ENCODE data around the gene FLT3. TPM values are rescaled to one million over a fixed set of nuclear protein-coding genes. Genes with fewer than 3 reads are reported as not detected.

FLT3 gene
- total and polyA plus RNA-seq, 12 donors: 0.07 to 0.95 (median 0.16) TPM; not detected in 5

DNA sequence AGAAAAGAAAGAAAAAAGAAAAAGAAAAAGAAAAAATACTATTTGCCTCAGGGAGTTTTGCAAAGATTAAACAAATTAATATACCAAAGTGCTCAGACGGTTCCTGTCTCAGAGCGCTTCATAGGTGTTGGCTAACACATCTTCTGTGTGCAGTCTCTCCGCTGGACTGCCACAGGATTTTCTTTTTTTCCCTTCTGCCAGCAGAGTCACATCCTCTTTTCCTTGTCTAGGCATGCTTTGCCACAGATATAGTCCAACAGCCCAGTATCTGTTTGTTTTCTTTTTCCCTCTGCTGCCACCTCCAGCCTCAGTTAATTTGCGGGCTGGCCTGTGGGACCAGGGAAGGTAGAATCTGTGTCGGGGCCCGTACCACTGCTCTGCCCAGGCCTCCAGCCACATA is 108.5 kb downstream of the FLT3 start:
- Histone ChIP-seq H3K4me3 (no peak overlapping the region), H3K4me1 (no peaks in the 10 kb centered on the region), H3K36me3 (no peaks in the 10 kb centered on the region), H3K27ac (no peak overlapping the region), H3K9me3 (no peaks in the 10 kb centered on the region), H3K27me3 (peaks cover 0 to 38% (median 25%) of the 10 kb centered on the region in 7 donors)
- 68 to 70% methylated on average over 6 of the region's 6 CpGs for WGBS, 2 donors
- TF ChIP-seq, protein P1, sequence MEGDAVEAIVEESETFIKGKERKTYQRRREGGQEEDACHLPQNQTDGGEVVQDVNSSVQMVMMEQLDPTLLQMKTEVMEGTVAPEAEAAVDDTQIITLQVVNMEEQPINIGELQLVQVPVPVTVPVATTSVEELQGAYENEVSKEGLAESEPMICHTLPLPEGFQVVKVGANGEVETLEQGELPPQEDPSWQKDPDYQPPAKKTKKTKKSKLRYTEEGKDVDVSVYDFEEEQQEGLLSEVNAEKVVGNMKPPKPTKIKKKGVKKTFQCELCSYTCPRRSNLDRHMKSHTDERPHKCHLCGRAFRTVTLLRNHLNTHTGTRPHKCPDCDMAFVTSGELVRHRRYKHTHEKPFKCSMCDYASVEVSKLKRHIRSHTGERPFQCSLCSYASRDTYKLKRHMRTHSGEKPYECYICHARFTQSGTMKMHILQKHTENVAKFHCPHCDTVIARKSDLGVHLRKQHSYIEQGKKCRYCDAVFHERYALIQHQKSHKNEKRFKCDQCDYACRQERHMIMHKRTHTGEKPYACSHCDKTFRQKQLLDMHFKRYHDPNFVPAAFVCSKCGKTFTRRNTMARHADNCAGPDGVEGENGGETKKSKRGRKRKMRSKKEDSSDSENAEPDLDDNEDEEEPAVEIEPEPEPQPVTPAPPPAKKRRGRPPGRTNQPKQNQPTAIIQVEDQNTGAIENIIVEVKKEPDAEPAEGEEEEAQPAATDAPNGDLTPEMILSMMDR (IDR thresholded peaks at IDR 0.05): no peak
- intact Hi-C loops (cut with DNase I): no loop called here
- DNase-seq (no peak), ATAC-seq (no peak)

DNA sequence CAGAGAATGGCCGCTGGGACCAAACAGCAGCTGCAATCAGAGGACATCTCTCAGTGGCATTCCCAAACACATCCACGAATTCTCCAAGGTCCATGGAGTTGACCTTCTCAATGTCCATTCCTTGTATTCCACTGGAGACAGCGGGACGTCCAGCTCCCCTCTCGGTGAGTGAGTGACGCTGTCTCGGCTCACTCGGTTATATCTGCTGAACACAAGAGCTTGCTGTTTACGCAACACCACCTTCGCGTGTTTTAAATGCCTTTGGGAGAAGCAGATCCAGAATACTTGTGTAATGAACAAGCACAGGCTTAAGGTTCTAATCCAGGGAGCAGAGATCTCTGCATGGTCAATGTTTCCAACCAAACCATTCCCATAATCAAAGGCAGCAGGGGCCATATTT is 111.9 kb downstream of the FLT3 start, which contains the start of gene URAD:
URAD (minus strand) TSS at position 174 of the 400 bp plus-strand sequence; CDS start at position 118, 56 bp downstream.
- TF ChIP-seq, protein P1 (IDR thresholded peaks at IDR 0.05): no peak
- intact Hi-C loops (cut with DNase I): loop anchor here in 8 of 10 donors (10.0 kb wide), 5 partner anchors 154 to 1044 kb away; no protein-coding TSS in a partner anchor
- peaks cover 0 to 68% (median 49%) of the 10 kb centered on the region in 7 donors for H3K27me3 ChIP-seq

DNA sequence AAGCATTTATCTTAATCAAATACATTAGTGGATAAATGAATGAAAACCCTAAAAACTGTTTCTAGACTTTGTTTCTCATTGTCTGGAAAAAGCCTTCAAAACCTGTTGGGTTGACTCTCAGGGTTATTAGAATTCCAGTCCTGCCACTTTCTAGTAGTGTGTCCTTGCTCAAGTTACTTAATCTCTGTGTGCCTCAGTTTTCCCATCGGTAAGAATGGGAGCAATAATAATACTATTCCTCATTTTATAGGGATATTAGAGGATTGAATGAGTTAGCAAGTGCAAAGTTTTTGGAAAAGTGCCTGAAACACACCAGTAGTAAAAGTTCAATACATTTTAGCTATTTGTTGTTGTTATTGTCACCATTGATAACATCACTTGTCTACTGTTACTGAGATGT is 114.8 kb downstream of the FLT3 start:
- Histone ChIP-seq H3K4me3 (no peak overlapping the region), H3K27me3 (peaks cover 18 to 93% (median 79%) of the 10 kb centered on the region in 7 donors), H3K27ac (no peak overlapping the region), H3K9me3 (no peaks in the 10 kb centered on the region), H3K36me3 (no peaks in the 10 kb centered on the region), H3K4me1 (peaks cover 0 to 2% (median under 1%) of the 10 kb centered on the region in 9 donors)
- no peak for DNase-seq
- 90 to 92% methylated on average over 1 of the region's 1 CpG for WGBS, 2 donors
- ATAC-seq: no peak
- TF ChIP-seq, protein P1 (IDR thresholded peaks at IDR 0.05): no peak
- intact Hi-C loops (cut with DNase I): loop anchor here in 9 of 10 donors (2.0 to 10.0 kb wide), 7 partner anchors 151 to 1041 kb away; no protein-coding TSS in a partner anchor

More for the DNA sequence above, 111.9 kb downstream of the FLT3 start, which contains the start of gene URAD:
- Histone ChIP-seq H3K27ac (no peak within 1 kb of the TSS), H3K9me3 (no peaks in the 10 kb centered on the region), H3K4me3 (no peak within 1 kb of the TSS), H3K36me3 (no peaks in the 10 kb centered on the region), H3K4me1 (no peaks in the 10 kb centered on the region)
- DNase-seq: no peak
- ATAC-seq: no peak
- WGBS, 2 donors: 69 to 77% methylated on average over 11 of the region's 11 CpGs

DNA sequence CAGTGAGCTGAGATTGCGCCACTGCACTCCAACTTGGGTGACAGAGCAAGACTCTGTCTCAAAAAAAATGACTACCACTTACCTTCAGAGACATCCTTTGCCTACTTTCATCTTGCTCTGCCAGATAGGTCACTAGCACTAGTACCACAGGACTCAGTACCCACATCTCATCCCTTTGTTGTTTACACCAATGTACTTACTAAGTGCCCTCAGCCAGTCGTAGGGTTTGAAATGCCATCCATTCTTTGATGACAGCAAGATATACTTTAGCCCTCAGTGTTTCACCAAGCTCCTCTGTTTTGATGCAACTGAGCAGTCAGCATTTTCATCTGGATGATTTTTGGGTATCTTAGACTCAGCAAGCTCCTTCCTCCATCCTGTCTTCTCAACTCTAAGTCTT is 118.0 kb downstream of the FLT3 start:
- DNase-seq: no peak
- Histone ChIP-seq H3K9me3 (no peaks in the 10 kb centered on the region), H3K36me3 (no peaks in the 10 kb centered on the region), H3K4me3 (no peak overlapping the region), H3K4me1 (peaks cover 0 to 31% (median 20%) of the 10 kb centered on the region in 9 donors), H3K27me3 (peaks cover 48 to 99% (median 93%) of the 10 kb centered on the region in 7 donors), H3K27ac (no peak overlapping the region)
- intact Hi-C loops (cut with DNase I): loop anchor here in 9 of 10 donors (2.0 to 10.0 kb wide), 10 partner anchors 148 to 1038 kb away; no protein-coding TSS in a partner anchor
- no peak for ATAC-seq
- TF ChIP-seq, protein P1 (IDR thresholded peaks at IDR 0.05): no peak
- 50 to 56% methylated on average over 2 of the region's 2 CpGs for WGBS, 2 donors
